Sciatic nerve (tissue), 2 donors: Measurements from ENCODE around the gene VBP1. TPM values are rescaled to one million over a fixed set of nuclear protein-coding genes. Genes with fewer than 3 reads are reported as not detected.
"Not testable (repeated sequence)": the region's sequence is repeated elsewhere in the genome, so short reads cannot be mapped to it uniquely, and the experiment has no call there.

ENCODE experiments used
- ATAC-seq: fragments of 200-7000 bp; cut with Tn5 transposase; one replicate; pipeline ENCODE4 v1.9.1; 2020; ENCODE audit warnings: mild to moderate bottlenecking, moderate library complexity
- DNase-seq: peaks from one replicate; pipeline ENCODE4 v3.0.0-alpha.2; 2020; ENCODE audit warnings: low spot score
- intact Hi-C: fragments of 100-400 bp; cut with DNase I; formaldehyde crosslinking; loops from one replicate; pipeline ENCODE4 v1.14.2; 2022
- total RNA-seq: library from RNA; stranded (reverse); fragmentation: NEBNext Ultra II Directional; extraction: Animal tissue kit (Norgen Biotek cat#: 25700); gene quantifications from one replicate; pipeline ENCODE4 v1.2.1, GENCODE V29; 2021
- donor health status: DM: no; HTN: no; CAD: no.
- donor health status: DM: no; HTN: no; CAD: no.

The VBP1 gene
- total RNA-seq, 1 donor from 2014 or later, result 30.9 TPM

DNA sequence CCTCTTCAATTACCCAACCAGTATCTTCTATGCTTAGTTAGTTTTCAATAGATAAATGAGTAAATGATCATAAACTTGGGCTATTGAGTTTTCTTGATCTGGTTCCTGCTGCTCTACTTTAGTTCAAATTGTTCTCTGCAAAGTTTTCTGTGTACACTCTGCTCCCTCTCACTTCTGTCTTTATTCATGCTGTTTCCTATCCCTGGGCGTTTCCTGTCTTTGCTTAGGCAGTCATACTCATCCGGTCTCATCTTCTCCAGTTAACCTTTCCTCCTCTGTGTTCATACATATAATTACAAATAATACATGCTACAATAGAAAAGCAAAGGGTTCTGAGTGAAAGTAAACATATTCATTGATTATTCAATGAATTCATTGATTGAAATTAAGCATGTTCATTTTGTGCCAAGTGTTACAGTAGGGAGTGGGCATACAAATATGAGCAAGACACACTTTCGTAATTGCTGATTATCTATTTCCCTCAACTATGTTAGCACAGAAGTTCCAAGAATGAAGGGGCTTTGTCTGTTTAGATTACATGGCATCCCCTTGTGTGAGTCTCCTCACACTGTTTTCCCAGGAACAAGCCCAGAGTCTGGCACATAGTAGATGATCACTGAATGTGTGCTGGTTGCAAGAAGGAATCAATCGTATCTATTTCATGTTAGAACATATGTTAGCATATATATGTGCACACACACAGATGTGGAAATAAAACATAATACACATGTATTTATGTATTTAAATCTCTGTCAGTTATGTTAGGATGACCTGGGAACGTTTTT lies 46.9 kb downstream of the VBP1 start:
- ATAC-seq (no peak), DNase-seq (no peak)

DNA sequence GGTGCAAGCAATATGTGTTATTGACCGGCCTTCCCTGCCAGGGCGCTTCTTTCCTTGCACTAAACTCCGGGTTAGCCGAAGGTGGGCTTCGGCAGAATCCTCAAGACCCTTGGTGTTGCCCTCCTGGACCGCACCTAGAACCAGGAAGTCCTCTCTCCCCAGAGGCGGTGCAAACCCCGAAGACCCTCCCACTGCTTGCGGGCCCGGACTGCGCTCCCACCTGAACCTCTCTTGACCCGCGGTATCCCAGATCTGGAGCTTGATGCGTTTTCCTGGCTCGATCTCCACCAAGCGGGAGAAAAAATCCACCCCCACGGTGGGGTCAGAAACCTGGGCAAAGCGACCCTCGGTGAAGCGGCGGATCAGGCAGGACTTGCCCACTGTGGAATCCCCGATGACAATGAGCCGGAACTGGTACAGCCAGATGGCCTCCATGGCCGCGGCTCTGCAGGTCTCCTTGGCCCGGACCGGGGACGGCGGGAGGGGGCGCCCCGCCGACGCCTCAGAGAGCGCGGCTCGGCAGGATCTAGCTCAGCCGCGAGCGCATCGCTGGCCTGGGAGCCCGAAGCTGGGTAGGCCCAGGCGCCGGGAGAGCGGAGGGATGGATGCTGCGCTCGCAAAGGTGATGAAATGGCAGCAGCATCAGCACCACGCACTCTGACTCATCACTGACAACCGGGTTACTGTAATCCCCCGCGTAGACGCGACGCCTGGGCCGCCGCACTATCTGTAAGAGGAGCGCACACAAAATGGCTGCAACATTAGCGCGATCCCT lies 47.8 kb downstream of the VBP1 start, which contains the start of gene RAB39B:
TSS of gene RAB39B (minus strand) at position 638 of the 775 bp plus-strand sequence. CDS start at position 435, 203 bp downstream.
- ATAC-seq (peak; percentile 62), DNase-seq (peak; percentile 57)
- intact Hi-C loops, result no loop called here

More for the DNA sequence above, 46.9 kb downstream of the VBP1 start:
- intact Hi-C loops, result no loop called here

DNA sequence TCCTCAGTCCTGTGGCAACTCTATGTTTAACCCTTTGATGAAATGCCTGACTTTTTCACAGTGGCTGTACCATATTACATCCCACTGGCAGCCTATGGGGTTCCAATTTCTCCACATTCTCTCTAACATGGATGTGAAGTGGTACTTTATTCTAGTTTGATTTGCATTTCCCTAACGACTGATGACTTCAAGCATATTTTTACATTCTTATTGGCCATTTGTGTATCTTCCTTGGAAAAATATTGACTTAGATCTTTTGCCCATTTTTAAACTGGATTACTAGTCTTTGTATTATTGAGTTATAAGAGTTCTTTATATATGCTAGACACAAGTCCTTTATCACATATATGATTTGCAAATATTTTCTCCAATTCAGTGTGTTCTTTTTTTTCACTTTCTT lies 50.2 kb downstream of the VBP1 start:
- ATAC-seq, result no peak
- intact Hi-C loops, result no loop called here
- DNase-seq, result no peak

DNA sequence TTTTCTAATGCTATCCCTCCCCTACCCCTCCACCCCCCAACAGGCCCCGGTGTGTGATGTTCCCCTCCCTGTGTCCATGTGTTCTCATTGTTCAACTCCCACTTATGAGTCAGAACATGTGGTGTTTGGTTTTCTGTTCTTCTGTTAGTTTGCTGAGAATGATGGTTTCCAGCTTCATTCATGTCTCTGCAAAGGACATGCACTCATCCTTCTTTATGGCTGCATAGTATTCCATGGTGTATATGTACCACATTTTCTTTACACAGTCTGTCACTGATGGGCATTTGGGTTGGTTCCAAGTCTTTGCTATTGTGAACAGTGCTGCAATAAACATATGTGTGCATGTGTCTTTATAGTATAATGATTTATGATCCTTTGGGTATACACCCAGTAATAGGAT lies 51.7 kb downstream of the VBP1 start:
- DNase-seq, intact Hi-C loops, ATAC-seq: not testable (repeated sequence)

DNA sequence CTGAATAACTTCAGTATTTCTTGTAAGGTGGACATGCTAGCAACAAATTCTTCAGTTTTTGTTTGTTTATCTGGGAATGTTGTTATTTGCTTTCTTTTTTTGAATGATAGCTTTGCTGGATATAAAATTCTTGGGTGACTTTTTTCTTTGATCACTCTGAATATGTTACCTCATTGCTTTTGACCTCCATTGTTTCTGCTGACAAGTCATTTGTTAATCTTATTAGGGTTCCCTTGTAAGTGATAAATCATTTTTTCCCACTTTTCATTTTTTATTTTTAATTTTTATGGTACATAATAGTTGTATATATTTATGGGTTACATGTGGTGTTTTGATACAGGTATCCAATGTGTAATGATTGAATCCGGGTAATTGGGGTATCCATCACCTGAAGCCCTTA lies 54.7 kb downstream of the VBP1 start:
- ATAC-seq (no peak), DNase-seq (no peak)
- intact Hi-C loops, result no loop called here

DNA sequence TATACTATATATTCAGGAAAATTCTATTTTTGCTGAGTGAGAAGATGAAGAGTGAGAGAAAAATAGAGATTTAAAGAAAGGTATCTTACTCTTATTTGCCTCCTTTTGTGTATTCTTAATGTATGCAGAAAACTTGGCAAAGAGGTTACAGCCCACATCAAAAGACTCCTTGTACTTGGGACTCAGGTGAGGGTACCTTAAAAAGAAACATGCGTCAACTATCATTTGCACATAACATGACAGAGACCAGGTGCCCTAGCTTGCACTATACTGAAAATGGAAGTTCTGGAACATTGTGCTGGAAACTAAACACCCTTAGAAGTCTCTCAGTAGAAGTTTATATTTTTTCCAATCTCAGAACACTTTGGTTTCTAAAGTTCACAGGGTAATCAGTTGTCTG lies 63.6 kb downstream of the VBP1 start:
- ATAC-seq (no peak), DNase-seq (no peak)
- intact Hi-C loops, result no loop called here

Other genes with a start within 250 kb of the VBP1 start
- 63.0 TPM for gene F8, start 193.7 kb upstream of the VBP1 start, total RNA-seq
- gene FUNDC2, start 189.6 kb upstream of the VBP1 start, total RNA-seq, result 94.6 TPM
- 3.9 TPM for gene CMC4, start 145.3 kb upstream of the VBP1 start, total RNA-seq
- 22.9 TPM for gene MTCP1, start 145.3 kb upstream of the VBP1 start, total RNA-seq
- gene BRCC3, start 145.0 kb upstream of the VBP1 start, total RNA-seq, result 12.3 TPM
- 0.58 TPM for gene RAB39B, start 48.0 kb downstream of the VBP1 start, total RNA-seq
- 25.3 TPM for gene CLIC2, start 118.2 kb downstream of the VBP1 start, total RNA-seq
- gene F8A2, start 165.6 kb downstream of the VBP1 start, total RNA-seq, result not detected
- gene F8A3, start 242.2 kb downstream of the VBP1 start, total RNA-seq, result not detected